Progenitor cell of endocrine pancreas (in vitro differentiated cells): Measurements from ENCODE around the gene WDR47. TPM values are rescaled to one million over a fixed set of nuclear protein-coding genes. Genes with fewer than 3 reads are reported as not detected.
"Not testable (repeated sequence)": the region's sequence is repeated elsewhere in the genome, so short reads cannot be mapped to it uniquely, and the experiment has no call there.

Experiments
- DNase-seq: peaks from one replicate; pipeline ENCODE4 v3.0.0; 2021; ENCODE audit warnings: low spot score; ENCODE audit not compliant: unreplicated experiment
- H3K27ac Mint-ChIP-seq: 2 replicates; pipeline ENCODE4 v1.8.0; 2021; ENCODE audit warnings: mild to moderate bottlenecking, moderate library complexity, mixed read lengths
- H3K27me3 Mint-ChIP-seq: 2 replicates; pipeline ENCODE4 v1.8.0; 2021; ENCODE audit warnings: mixed read lengths
- H3K36me3 Mint-ChIP-seq: 2 replicates; pipeline ENCODE4 v1.8.0; 2022; ENCODE audit warnings: mixed read lengths; ENCODE audit not compliant: insufficient read depth
- H3K4me1 Mint-ChIP-seq: 2 replicates; pipeline ENCODE4 v1.8.0; 2021; ENCODE audit warnings: low read depth, mixed read lengths
- H3K4me3 Mint-ChIP-seq: 2 replicates; pipeline ENCODE4 v1.8.0; 2021; ENCODE audit warnings: low read depth, mild to moderate bottlenecking, moderate library complexity, mixed read lengths
- H3K9me3 Mint-ChIP-seq: 2 replicates; pipeline ENCODE4 v1.8.0; 2021; ENCODE audit warnings: low read depth, mixed read lengths
- total RNA-seq: library from RNA; stranded (reverse); gene quantifications from 2 replicates; pipeline ENCODE4 v1.2.1, GENCODE V29; 2021
- TF ChIP-seq, protein P1 (sequence below): fragments of 200-600 bp; sonication (generic); IDR thresholded peaks from one replicate; pipeline ENCODE4 v1.5.0; 2021; ENCODE audit warnings: antibody characterized with exemption, mild to moderate bottlenecking; ENCODE audit not compliant: unreplicated experiment

The WDR47 gene
- total RNA-seq, 1 donor from 2014 or later: 12.2 TPM

DNA sequence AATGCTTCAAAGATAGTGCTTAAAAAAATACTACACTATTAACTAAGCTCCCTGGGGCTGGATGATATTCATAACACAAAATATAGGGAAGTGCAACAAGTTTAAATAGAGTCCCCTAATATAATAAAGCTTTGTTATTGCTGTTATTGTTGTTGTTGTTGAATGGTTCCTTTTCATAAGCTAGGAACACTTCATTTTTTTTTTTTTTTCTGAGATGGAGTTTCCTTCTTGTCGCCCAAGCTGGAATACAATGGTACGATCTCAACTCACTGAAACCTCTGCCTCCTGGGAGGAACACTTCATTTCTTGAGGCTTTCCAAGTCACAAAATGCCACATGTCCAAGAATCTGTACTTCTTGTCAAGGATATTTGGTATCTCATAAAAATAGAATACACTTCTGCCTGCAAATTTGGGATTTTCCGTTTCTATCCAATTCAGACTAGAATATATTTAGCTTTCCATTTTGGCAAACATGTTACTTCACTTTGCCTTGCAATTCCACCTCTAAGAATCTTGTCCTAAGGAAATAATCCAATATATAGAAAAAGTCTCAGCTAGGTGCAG, 21.1 kb downstream of the WDR47 start:
- H3K27me3 Mint-ChIP-seq: no peaks in the 10 kb centered on the region
- no peak overlapping the region for H3K27ac Mint-ChIP-seq
- no peaks in the 10 kb centered on the region for H3K4me1 Mint-ChIP-seq
- DNase-seq: no peak
- H3K4me3 Mint-ChIP-seq: no peak overlapping the region
- peaks cover 2% of the 10 kb centered on the region for H3K9me3 Mint-ChIP-seq
- H3K36me3 Mint-ChIP-seq: peaks cover 15% of the 10 kb centered on the region
- TF ChIP-seq, protein P1, sequence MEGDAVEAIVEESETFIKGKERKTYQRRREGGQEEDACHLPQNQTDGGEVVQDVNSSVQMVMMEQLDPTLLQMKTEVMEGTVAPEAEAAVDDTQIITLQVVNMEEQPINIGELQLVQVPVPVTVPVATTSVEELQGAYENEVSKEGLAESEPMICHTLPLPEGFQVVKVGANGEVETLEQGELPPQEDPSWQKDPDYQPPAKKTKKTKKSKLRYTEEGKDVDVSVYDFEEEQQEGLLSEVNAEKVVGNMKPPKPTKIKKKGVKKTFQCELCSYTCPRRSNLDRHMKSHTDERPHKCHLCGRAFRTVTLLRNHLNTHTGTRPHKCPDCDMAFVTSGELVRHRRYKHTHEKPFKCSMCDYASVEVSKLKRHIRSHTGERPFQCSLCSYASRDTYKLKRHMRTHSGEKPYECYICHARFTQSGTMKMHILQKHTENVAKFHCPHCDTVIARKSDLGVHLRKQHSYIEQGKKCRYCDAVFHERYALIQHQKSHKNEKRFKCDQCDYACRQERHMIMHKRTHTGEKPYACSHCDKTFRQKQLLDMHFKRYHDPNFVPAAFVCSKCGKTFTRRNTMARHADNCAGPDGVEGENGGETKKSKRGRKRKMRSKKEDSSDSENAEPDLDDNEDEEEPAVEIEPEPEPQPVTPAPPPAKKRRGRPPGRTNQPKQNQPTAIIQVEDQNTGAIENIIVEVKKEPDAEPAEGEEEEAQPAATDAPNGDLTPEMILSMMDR: no peak

DNA sequence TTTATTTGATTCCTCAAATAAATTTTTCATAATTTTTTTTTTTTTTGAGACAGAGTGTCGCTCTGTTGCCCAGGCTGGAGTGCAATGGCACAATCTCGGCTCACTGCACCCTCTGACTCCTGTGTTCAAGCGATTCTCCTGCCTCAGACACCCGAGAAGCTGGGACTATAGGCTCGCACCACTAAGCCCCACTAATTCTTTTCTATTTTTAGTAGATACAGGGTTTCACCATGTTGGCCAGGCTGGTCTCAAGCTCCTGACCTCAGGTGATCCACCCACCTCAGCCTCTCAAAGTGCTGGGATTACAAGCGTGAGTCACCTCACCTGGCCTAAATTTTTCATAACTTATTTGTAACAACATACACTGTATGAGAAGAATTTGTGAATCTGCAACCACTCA, 24.2 kb downstream of the WDR47 start:
- not testable (repeated sequence) for H3K9me3 Mint-ChIP-seq, DNase-seq, H3K4me1 Mint-ChIP-seq, H3K4me3 Mint-ChIP-seq, H3K27me3 Mint-ChIP-seq, H3K27ac Mint-ChIP-seq
- peaks cover 19% of the 10 kb centered on the region for H3K36me3 Mint-ChIP-seq

DNA sequence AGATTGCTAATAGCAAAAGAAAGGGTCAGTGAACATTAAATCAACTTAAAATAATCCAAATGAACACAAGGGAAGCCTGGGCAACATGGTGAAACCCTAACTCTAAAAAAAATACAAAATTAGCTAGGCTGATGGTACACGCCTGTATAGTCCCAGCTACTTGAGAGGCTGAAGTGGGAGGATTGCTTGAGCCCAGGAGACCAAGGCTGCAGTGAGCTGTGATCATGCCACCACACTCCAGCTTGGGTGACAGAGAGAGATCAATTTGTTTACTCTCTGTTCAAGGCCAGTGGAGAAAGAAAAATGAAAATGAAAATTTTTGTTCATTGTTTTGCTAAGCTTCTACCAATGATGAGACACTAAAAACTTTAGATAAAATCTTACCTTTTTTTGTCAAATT, 24.8 kb downstream of the WDR47 start:
- no peak for DNase-seq
- H3K4me1 Mint-ChIP-seq: no peaks in the 10 kb centered on the region
- H3K9me3 Mint-ChIP-seq: peaks cover 2% of the 10 kb centered on the region
- no peaks in the 10 kb centered on the region for H3K27me3 Mint-ChIP-seq
- H3K4me3 Mint-ChIP-seq: no peak overlapping the region
- TF ChIP-seq, protein P1: no peak
- H3K27ac Mint-ChIP-seq: no peak overlapping the region
- H3K36me3 Mint-ChIP-seq: peaks cover 18% of the 10 kb centered on the region

DNA sequence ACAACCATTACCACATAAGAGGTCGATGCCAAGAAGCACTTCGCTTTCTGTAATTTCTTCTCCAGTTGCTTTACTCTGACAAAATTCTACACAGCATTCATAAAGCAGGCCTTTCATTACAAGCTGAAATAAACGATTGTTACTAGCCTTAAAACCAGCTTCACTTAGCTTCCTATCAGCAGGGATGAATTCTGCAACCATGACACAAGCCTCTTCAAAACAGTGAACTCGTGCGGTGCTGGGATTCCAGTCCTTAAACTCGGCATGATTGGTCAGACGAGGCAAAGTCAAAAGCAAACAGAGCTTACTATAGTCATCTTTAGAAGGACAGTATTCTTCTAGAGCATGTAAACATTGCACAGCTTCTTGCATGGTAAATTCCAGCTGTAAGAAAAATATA, 30.6 kb downstream of the WDR47 start:
- no peak overlapping the region for H3K27ac Mint-ChIP-seq
- no peak overlapping the region for H3K4me3 Mint-ChIP-seq
- no peak for DNase-seq
- peaks cover 9% of the 10 kb centered on the region for H3K36me3 Mint-ChIP-seq
- TF ChIP-seq, protein P1: no peak
- H3K4me1 Mint-ChIP-seq: no peaks in the 10 kb centered on the region
- H3K27me3 Mint-ChIP-seq: no peaks in the 10 kb centered on the region
- peaks cover 1% of the 10 kb centered on the region for H3K9me3 Mint-ChIP-seq

DNA sequence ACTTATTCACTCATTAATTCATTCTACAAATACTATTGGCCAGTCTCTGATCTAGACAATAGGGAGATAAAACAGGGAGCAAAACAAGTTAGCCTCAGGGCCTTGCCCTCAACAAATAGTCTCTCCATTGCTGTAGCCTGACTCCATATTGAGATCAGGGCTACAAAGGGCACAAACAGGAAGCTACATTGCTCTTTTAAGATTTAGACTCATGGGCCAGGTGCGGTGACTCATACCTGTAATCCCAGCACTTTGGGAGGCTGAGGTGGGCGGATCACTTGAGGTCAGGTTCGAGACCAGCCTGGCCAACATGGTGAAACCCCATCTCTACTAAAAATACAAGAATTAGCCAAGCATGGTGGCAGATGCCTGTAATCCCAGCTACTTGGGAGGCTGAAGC, 45.3 kb downstream of the WDR47 start:
- H3K4me3 Mint-ChIP-seq, DNase-seq, H3K27me3 Mint-ChIP-seq, H3K4me1 Mint-ChIP-seq, H3K27ac Mint-ChIP-seq: not testable (repeated sequence)
- H3K9me3 Mint-ChIP-seq: peaks cover 11% of the 10 kb centered on the region
- peaks cover 33% of the 10 kb centered on the region for H3K36me3 Mint-ChIP-seq

DNA sequence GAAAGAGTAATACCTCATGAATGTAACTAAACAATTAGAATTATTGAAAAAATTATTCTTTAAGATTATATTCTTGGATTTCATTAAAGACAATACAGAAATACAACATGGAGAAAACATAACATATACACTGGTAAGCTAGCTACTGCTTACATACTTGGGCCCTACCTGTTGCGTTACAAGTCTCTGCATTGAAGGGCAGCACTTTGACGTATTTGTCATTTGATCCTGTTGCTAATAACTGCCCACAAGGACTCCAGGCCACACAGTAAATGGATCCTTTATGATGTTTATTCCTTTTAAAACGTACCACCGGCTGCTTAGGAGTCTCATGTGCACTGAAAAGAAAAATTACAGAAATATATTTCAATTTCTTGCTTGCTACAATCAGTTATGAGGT, 58.8 kb downstream of the WDR47 start:
- TF ChIP-seq, protein P1: no peak
- peaks cover 17% of the 10 kb centered on the region for H3K36me3 Mint-ChIP-seq
- H3K4me3 Mint-ChIP-seq: no peak overlapping the region
- no peaks in the 10 kb centered on the region for H3K27me3 Mint-ChIP-seq
- H3K27ac Mint-ChIP-seq: no peak overlapping the region
- no peaks in the 10 kb centered on the region for H3K4me1 Mint-ChIP-seq
- no peak for DNase-seq
- no peaks in the 10 kb centered on the region for H3K9me3 Mint-ChIP-seq
